Neural progenitor cell (in vitro differentiated cells): ENCODE results near the gene FAT1. TPM values are rescaled to one million over a fixed set of nuclear protein-coding genes. Genes with fewer than 3 reads are reported as not detected.

Experiments used
- DNase-seq: peaks from one replicate; pipeline ENCODE4 v3.0.0-alpha.2; 2016; ENCODE audit warnings: low spot score
- H2AFZ ChIP-seq: fragments of 200-600 bp; sonication (generic); replicated peaks from 2 replicates; pipeline ENCODE4 v1.6.1; 2016; ENCODE audit warnings: antibody characterized with exemption
- H3F3A ChIP-seq: fragments of 200-600 bp; sonication (generic); 2 replicates; pipeline ENCODE4 v1.6.1; 2016; ENCODE audit warnings: antibody characterized with exemption, low read depth
- H3K27ac ChIP-seq: fragments of 200-600 bp; sonication (generic); 2 replicates; pipeline ENCODE4 v1.5.1; 2016; ENCODE audit warnings: mild to moderate bottlenecking
- H3K27me3 ChIP-seq: fragments of 200-600 bp; sonication (generic); 2 replicates; pipeline ENCODE4 v1.6.1; 2016; ENCODE audit warnings: mild to moderate bottlenecking, moderate library complexity
- H3K36me3 ChIP-seq: fragments of 200-600 bp; sonication (generic); 2 replicates; pipeline ENCODE4 v1.5.1; 2016
- H3K4me1 ChIP-seq: fragments of 200-600 bp; sonication (generic); 2 replicates; pipeline ENCODE4 v1.6.1; 2016; ENCODE audit warnings: mixed run types
- H3K4me2 ChIP-seq: fragments of 200-600 bp; sonication (generic); 2 replicates; pipeline ENCODE4 v1.6.1; 2016
- H3K4me3 ChIP-seq: fragments of 200-600 bp; sonication (generic); 2 replicates; pipeline ENCODE4 v1.5.1; 2016
- H3K79me2 ChIP-seq: fragments of 200-600 bp; sonication (generic); 2 replicates; pipeline ENCODE4 v1.6.1; 2016; ENCODE audit warnings: low read depth
- H3K9ac ChIP-seq: fragments of 200-600 bp; sonication (generic); 2 replicates; pipeline ENCODE4 v1.6.1; 2016
- H3K9me3 ChIP-seq: fragments of 200-600 bp; sonication (generic); 2 replicates; pipeline ENCODE4 v1.5.1; 2016; ENCODE audit warnings: low read depth
- H4K20me1 ChIP-seq: fragments of 200-600 bp; sonication (generic); 2 replicates; pipeline ENCODE4 v1.6.1; 2016; ENCODE audit warnings: low read depth
- H3K27ac Mint-ChIP-seq: 3 replicates; pipeline ENCODE4 v1.8.0; 2021; ENCODE audit warnings: mixed read lengths
- H3K27me3 Mint-ChIP-seq: 2 replicates; pipeline ENCODE4 v1.8.0; 2022; ENCODE audit warnings: low read depth, mild to moderate bottlenecking, inconsistent platforms, moderate library complexity, mixed read lengths; ENCODE audit not compliant: insufficient read depth
- H3K36me3 Mint-ChIP-seq: 3 replicates; pipeline ENCODE4 v1.8.0; 2021; ENCODE audit warnings: mixed read lengths
- H3K4me1 Mint-ChIP-seq: 3 replicates; pipeline ENCODE4 v1.8.0; 2021; ENCODE audit warnings: mixed read lengths
- H3K4me3 Mint-ChIP-seq: 3 replicates; pipeline ENCODE4 v1.8.0; 2021; ENCODE audit warnings: mild to moderate bottlenecking, moderate library complexity, mixed read lengths
- H3K9me3 Mint-ChIP-seq: 3 replicates; pipeline ENCODE4 v1.8.0; 2020; ENCODE audit warnings: mixed read lengths
- CTCF ChIP-seq: fragments of 200-600 bp; sonication (generic); IDR thresholded peaks from 2 replicates; pipeline ENCODE4 v1.5.1; 2017; ENCODE audit warnings: antibody characterized with exemption, mild to moderate bottlenecking
- EZH2 ChIP-seq: fragments of 200-600 bp; sonication (generic); IDR thresholded peaks from 2 replicates; pipeline ENCODE4 v1.6.1; 2017; ENCODE audit warnings: antibody characterized with exemption, mild to moderate bottlenecking, moderate library complexity
- EZH2phosphoT487 ChIP-seq: fragments of 200-600 bp; sonication (generic); IDR thresholded peaks from 2 replicates; pipeline ENCODE4 v1.6.1; 2017; ENCODE audit warnings: antibody characterized with exemption
- total RNA-seq: library from RNA; depleted of rRNA; stranded (reverse); fragments of >200 nt; gene quantifications from 2 replicates; pipeline ENCODE4 v1.2.3, GENCODE V29; 2015; ENCODE audit warnings: low replicate concordance

Gene FAT1
- total RNA-seq, 1 donor from 2014 or later, result 517 TPM

GRCh38 chr4:186588503-186588902, 135.2 kb downstream of the FAT1 start:
- TF ChIP-seq CTCF (no peak), EZH2phosphoT487 (no peak), EZH2 (no peak)

GRCh38 chr4:186587416-186588018, 136.1 kb downstream of the FAT1 start:
- Histone ChIP-seq H3K4me2 (no peak overlapping the region), H3K4me1 (peaks cover 4% of the 10 kb centered on the region), H3K9me3 (no peaks in the 10 kb centered on the region), H3K4me3 (no peak overlapping the region), H3K27ac (no peak overlapping the region), H3K36me3 (peaks cover 49% of the 10 kb centered on the region), H4K20me1 (peaks cover 32% of the 10 kb centered on the region), H2AFZ (no peak overlapping the region), H3K27me3 (no peaks in the 10 kb centered on the region), H3F3A (peaks cover 24% of the 10 kb centered on the region), H3K79me2 (peaks cover 42% of the 10 kb centered on the region), H3K9ac (no peak overlapping the region)
- peaks cover 7% of the 10 kb centered on the region for H3K9me3 Mint-ChIP-seq
- TF ChIP-seq EZH2phosphoT487 (no peak), CTCF (peak; percentile 87)
- H3K4me1 Mint-ChIP-seq, result peaks cover 18% of the 10 kb centered on the region
- no peak overlapping the region for H3K27ac Mint-ChIP-seq
- no peak overlapping the region for H3K4me3 Mint-ChIP-seq
- peak; percentile 75 for DNase-seq
- H3K36me3 Mint-ChIP-seq, result peaks cover 55% of the 10 kb centered on the region
- H3K27me3 Mint-ChIP-seq, result peaks cover 4% of the 10 kb centered on the region

More at GRCh38 chr4:186588503-186588902, 135.2 kb downstream of the FAT1 start:
- H3K4me2 ChIP-seq, result no peak overlapping the region
- H3K9me3 Mint-ChIP-seq, result peaks cover 3% of the 10 kb centered on the region
- H3K36me3 Mint-ChIP-seq, result peaks cover 56% of the 10 kb centered on the region
- no peak overlapping the region for H3K9ac ChIP-seq
- H3K79me2 ChIP-seq, result peaks cover 42% of the 10 kb centered on the region
- peaks cover 4% of the 10 kb centered on the region for H3K4me1 ChIP-seq
- no peak overlapping the region for H3K27ac ChIP-seq
- DNase-seq, result no peak
- no peak overlapping the region for H3K4me3 ChIP-seq
- H3K27me3 ChIP-seq, result no peaks in the 10 kb centered on the region
- H3K4me1 Mint-ChIP-seq, result peaks cover 18% of the 10 kb centered on the region
- peaks cover 21% of the 10 kb centered on the region for H3F3A ChIP-seq
- no peak overlapping the region for H3K27ac Mint-ChIP-seq
- H3K4me3 Mint-ChIP-seq, result no peak overlapping the region
- no peaks in the 10 kb centered on the region for H3K9me3 ChIP-seq
- H2AFZ ChIP-seq, result no peak overlapping the region
- peaks cover 39% of the 10 kb centered on the region for H3K36me3 ChIP-seq
- peaks cover 4% of the 10 kb centered on the region for H3K27me3 Mint-ChIP-seq
- H4K20me1 ChIP-seq, result peaks cover 40% of the 10 kb centered on the region

GRCh38 chr4:186586205-186586604, 137.5 kb downstream of the FAT1 start:
- Histone ChIP-seq H3K9ac (no peak overlapping the region), H3F3A (peaks cover 21% of the 10 kb centered on the region), H3K4me2 (no peak overlapping the region), H3K9me3 (no peaks in the 10 kb centered on the region), H4K20me1 (peaks cover 26% of the 10 kb centered on the region), H2AFZ (no peak overlapping the region), H3K79me2 (peaks cover 35% of the 10 kb centered on the region), H3K36me3 (peaks cover 51% of the 10 kb centered on the region), H3K4me3 (no peak overlapping the region), H3K27me3 (no peaks in the 10 kb centered on the region), H3K4me1 (peaks cover 3% of the 10 kb centered on the region), H3K27ac (no peak overlapping the region)
- no peak overlapping the region for H3K27ac Mint-ChIP-seq
- peaks cover 4% of the 10 kb centered on the region for H3K27me3 Mint-ChIP-seq
- peaks cover 15% of the 10 kb centered on the region for H3K4me1 Mint-ChIP-seq
- no peak for DNase-seq
- TF ChIP-seq CTCF (no peak), EZH2 (no peak), EZH2phosphoT487 (no peak)
- no peak overlapping the region for H3K4me3 Mint-ChIP-seq
- H3K9me3 Mint-ChIP-seq, result peaks cover 12% of the 10 kb centered on the region
- peaks cover 65% of the 10 kb centered on the region for H3K36me3 Mint-ChIP-seq
